Small intestine (tissue), 16 donors: ENCODE results near the gene NR2C2AP. TPM values are rescaled to one million over a fixed set of nuclear protein-coding genes. Genes with fewer than 3 reads are reported as not detected.

ENCODE experiments used
- DNase-seq, 2 donors: peaks; one replicate each; pipeline versions ENCODE4 v3.0.0 to v3.0.0-alpha.2; 2013
- FAIRE-seq: peaks from 2 replicates; lab custom pipeline; 2012; peaks lifted over from hg19 to GRCh38; lab: Jason Lieb, UNC
- H3K27ac ChIP-seq, 3 donors: one replicate each; pipeline ENCODE4 v1.5.1; 2013; ENCODE audit warnings: low read length in 2 of 3, mild to moderate bottlenecking in 2 of 3, control low read depth in 1 of 3, inconsistent platforms in 1 of 3, low read depth in 1 of 3, moderate library complexity in 1 of 3
- H3K27me3 ChIP-seq, 3 donors: one replicate each; pipeline ENCODE4 v1.6.1; 2013; ENCODE audit warnings: low read length in 3 of 3, inconsistent platforms in 1 of 3; ENCODE audit not compliant: control insufficient read depth in 3 of 3, insufficient read depth in 3 of 3
- H3K36me3 ChIP-seq, 3 donors: one replicate each; pipeline ENCODE4 v1.6.1; 2013; ENCODE audit warnings: low read length in 3 of 3, inconsistent platforms in 1 of 3, low read depth in 1 of 3, mild to moderate bottlenecking in 1 of 3, moderate library complexity in 1 of 3; ENCODE audit not compliant: control insufficient read depth in 3 of 3, insufficient read depth in 2 of 3
- H3K4me1 ChIP-seq, 3 donors: one replicate each; pipeline ENCODE4 v1.6.1; 2013; ENCODE audit warnings: low read length in 2 of 3, inconsistent platforms in 1 of 3, low read depth in 1 of 3, mild to moderate bottlenecking in 1 of 3, moderate library complexity in 1 of 3; ENCODE audit not compliant: control insufficient read depth in 3 of 3, insufficient read depth in 2 of 3
- H3K4me3 ChIP-seq, 3 donors: one replicate each; pipeline ENCODE4 v1.5.1; 2013; ENCODE audit warnings: low read length in 3 of 3, control low read depth in 1 of 3, inconsistent platforms in 1 of 3, low read depth in 1 of 3, mild to moderate bottlenecking in 1 of 3, moderate library complexity in 1 of 3
- H3K9me3 ChIP-seq, 2 donors: one replicate each; pipeline ENCODE4 v1.6.1; 2013; ENCODE audit warnings: low read depth in 1 of 2, low read length in 1 of 2; ENCODE audit not compliant: control insufficient read depth in 2 of 2, insufficient read depth in 1 of 2
- WGBS, 3 donors: extraction: QIAGEN DNeasy Blood & Tissue Kit; methylation state at CpG; one replicate each; pipeline ENCODE4 v1.1.7; 2013; 5-methylcytosine and 5-hydroxymethylcytosine counted together
- long read RNA-seq, 10 donors: transcript quantifications; one replicate each; lab custom pipeline, GENCODE V29; 2026
- polyA plus RNA-seq, 4 donors: library from polyadenylated mRNA; stranded (reverse) in 3 of 4; unstranded in 1 of 4; fragments of 200-250 nt in 3 of 4; fragments of 120-200 nt in 1 of 4; gene quantifications; one replicate each; pipeline versions ENCODE4 v1.2.1 to v1.2.3, GENCODE V29; 2013
- donor health status: healthy with polysubstance abuse.
- donor health status: control.
- donor health status: control.
- donor health status: Bipolar disorder and iron deficiency.
- donor health status: healthy.

NR2C2AP gene
- 10 to 100 TPM in 3 of 4 donors, 1 to 10 TPM in 1; 8.1 to 22.9 (median 15.9) TPM for polyA plus RNA-seq
- long read RNA-seq, donor 1, transcript NR2C2AP-201 (5 exons, 1,293 nt) = major isoform, 7 of 12 reads
- long read RNA-seq, donor 1, partial matches to known transcripts = 0 of 12 reads
- long read RNA-seq, donor 1, other reads (novel, unspliced or antisense) = 0 of 12 reads
- long read RNA-seq, donor 2, partial matches to known transcripts = 8 of 8 reads
- long read RNA-seq, donor 2, other reads (novel, unspliced or antisense) = 0 of 8 reads
- long read RNA-seq, donor 3, partial matches to known transcripts = 0 of 3 reads
- long read RNA-seq, donor 3, other reads (novel, unspliced or antisense) = 0 of 3 reads
- long read RNA-seq, donor 4 = 0 reads
- long read RNA-seq, donor 5, partial matches to known transcripts = 0 of 2 reads
- long read RNA-seq, donor 5, other reads (novel, unspliced or antisense) = 0 of 2 reads
- long read RNA-seq, donor 6, partial matches to known transcripts = 25 of 27 reads
- long read RNA-seq, donor 6, other reads (novel, unspliced or antisense) = 0 of 27 reads
- long read RNA-seq, donor 7, partial matches to known transcripts = 83 of 123 reads
- long read RNA-seq, donor 7, other reads (novel, unspliced or antisense) = 38 of 123 reads
- long read RNA-seq, donor 8 = 0 reads
- long read RNA-seq, donor 9 = 0 reads
- long read RNA-seq, donor 10, partial matches to known transcripts = 0 of 7 reads
- long read RNA-seq, donor 10, other reads (novel, unspliced or antisense) = 0 of 7 reads

GRCh38 chr19:19203012-19203856 lies at the start of gene NR2C2AP:
NR2C2AP (minus strand) TSS chr19:19203414; CDS start chr19:19203060, 354 bp downstream.
- peak; percentile 94 for DNase-seq
- peaks cover 0 to 2% of the 10 kb centered on the region in 2 donors for H3K9me3 ChIP-seq
- peaks cover 0 to 9% (median 4%) of the 10 kb centered on the region in 3 donors for H3K4me1 ChIP-seq
- 4 to 6% (median 5%) methylated on average over 57 to 60 of the region's 60 CpGs for WGBS, 3 donors
- peaks cover 0 to 11% (median 3%) of the 10 kb centered on the region in 3 donors for H3K27me3 ChIP-seq
- H3K27ac ChIP-seq = peak within 1 kb of the TSS; percentile 50 to 79 (median 67)
- H3K36me3 ChIP-seq = peaks cover 4 to 34% (median 4%) of the 10 kb centered on the region in 3 donors
- no peak for FAIRE-seq
- peak within 1 kb of the TSS; percentile 43 to 97 (median 75) for H3K4me3 ChIP-seq

- Histone ChIP-seq H3K9me3 (no peaks in the 10 kb centered on the region), H3K27me3 (peaks cover 0 to 13% (median 0%) of the 10 kb centered on the region in 3 donors), H3K36me3 (no peaks in the 10 kb centered on the region), H3K4me1 (no peaks in the 10 kb centered on the region), H3K27ac (no peak overlapping the region), H3K4me3 (no peak overlapping the region)
- FAIRE-seq (no peak), DNase-seq (no peak)
- 49 to 57% (median 50%) methylated on average over 5 of the region's 5 CpGs for WGBS, 3 donors
These were observed 47.1 kb upstream of the NR2C2AP start for GRCh38 chr19:19250196-19250801.

- no peak overlapping the region for H3K4me3 ChIP-seq
- WGBS, 3 donors = 71 to 83% (median 73%) methylated on average over 9 of the region's 9 CpGs
- no peak for FAIRE-seq
- no peaks in the 10 kb centered on the region for H3K4me1 ChIP-seq
- no peaks in the 10 kb centered on the region for H3K27me3 ChIP-seq
- H3K36me3 ChIP-seq = no peaks in the 10 kb centered on the region
- H3K27ac ChIP-seq = no peak overlapping the region
- peaks cover 0 to 5% of the 10 kb centered on the region in 2 donors for H3K9me3 ChIP-seq
- DNase-seq = no peak
These were observed 37.3 kb upstream of the NR2C2AP start for GRCh38 chr19:19240476-19240875.

- Histone ChIP-seq H3K27ac (no peak overlapping the region), H3K4me1 (no peaks in the 10 kb centered on the region), H3K9me3 (peaks cover 0 to 12% of the 10 kb centered on the region in 2 donors), H3K27me3 (no peaks in the 10 kb centered on the region), H3K4me3 (no peak overlapping the region), H3K36me3 (no peaks in the 10 kb centered on the region)
- FAIRE-seq (no peak), DNase-seq (no peak)
These were observed 36.5 kb upstream of the NR2C2AP start for GRCh38 chr19:19239675-19240074.

GRCh38 chr19:19238126-19238894 lies 35.1 kb upstream of the NR2C2AP start:
- 76 to 84% (median 83%) methylated on average over 18 of the region's 18 CpGs for WGBS, 3 donors
- no peak for FAIRE-seq
- H3K4me3 ChIP-seq = no peak overlapping the region
- peaks cover 0 to 26% of the 10 kb centered on the region in 2 donors for H3K9me3 ChIP-seq
- no peak for DNase-seq
- no peaks in the 10 kb centered on the region for H3K36me3 ChIP-seq
- no peaks in the 10 kb centered on the region for H3K4me1 ChIP-seq
- no peak overlapping the region for H3K27ac ChIP-seq
- H3K27me3 ChIP-seq = no peaks in the 10 kb centered on the region

GRCh38 chr19:19236173-19236572 lies 33.0 kb upstream of the NR2C2AP start:
- H3K27ac ChIP-seq = no peak overlapping the region
- H3K4me1 ChIP-seq = no peaks in the 10 kb centered on the region
- no peak overlapping the region for H3K4me3 ChIP-seq
- DNase-seq (no peak), FAIRE-seq (no peak)
- no peaks in the 10 kb centered on the region for H3K36me3 ChIP-seq
- H3K27me3 ChIP-seq = peaks cover 0 to 4% (median 0%) of the 10 kb centered on the region in 3 donors
- H3K9me3 ChIP-seq = peaks cover 0 to 26% of the 10 kb centered on the region in 2 donors

GRCh38 chr19:19234220-19234816 lies 31.1 kb upstream of the NR2C2AP start:
- no peak for FAIRE-seq

More at GRCh38 chr19:19234220-19234816, 31.1 kb upstream of the NR2C2AP start:
- Histone ChIP-seq H3K4me3 (no peak overlapping the region), H3K36me3 (no peaks in the 10 kb centered on the region), H3K9me3 (peaks cover 0 to 26% of the 10 kb centered on the region in 2 donors), H3K27ac (no peak overlapping the region), H3K27me3 (peaks cover 0 to 4% (median 1%) of the 10 kb centered on the region in 3 donors), H3K4me1 (no peaks in the 10 kb centered on the region)
- no peak for DNase-seq
- 84 to 92% (median 88%) methylated on average over 2 of the region's 2 CpGs for WGBS, 3 donors
